GM19463 (cell line): ENCODE results near the gene DNMT3L.
"Not testable (repeated sequence)": the region's sequence is repeated elsewhere in the genome, so short reads cannot be mapped to it uniquely, and the experiment has no call there.

Experiments used
- ATAC-seq: cut with Tn5 transposase; IDR thresholded peaks from one replicate; pipeline ENCODE4 v1.9.1; 2021; ENCODE audit warnings: mild to moderate bottlenecking, moderate library complexity; ENCODE audit not compliant: unreplicated experiment

DNMT3L gene

GRCh38 chr21:44261675-44262295 is at the start of gene DNMT3L:
DNMT3L (minus strand) TSS chr21:44261897; CDS start chr21:44261259, 638 bp downstream.
- ATAC-seq, result no peak

GRCh38 chr21:44310628-44311507 is 49.2 kb upstream of the DNMT3L start:
- ATAC-seq, result no peak

DNA sequence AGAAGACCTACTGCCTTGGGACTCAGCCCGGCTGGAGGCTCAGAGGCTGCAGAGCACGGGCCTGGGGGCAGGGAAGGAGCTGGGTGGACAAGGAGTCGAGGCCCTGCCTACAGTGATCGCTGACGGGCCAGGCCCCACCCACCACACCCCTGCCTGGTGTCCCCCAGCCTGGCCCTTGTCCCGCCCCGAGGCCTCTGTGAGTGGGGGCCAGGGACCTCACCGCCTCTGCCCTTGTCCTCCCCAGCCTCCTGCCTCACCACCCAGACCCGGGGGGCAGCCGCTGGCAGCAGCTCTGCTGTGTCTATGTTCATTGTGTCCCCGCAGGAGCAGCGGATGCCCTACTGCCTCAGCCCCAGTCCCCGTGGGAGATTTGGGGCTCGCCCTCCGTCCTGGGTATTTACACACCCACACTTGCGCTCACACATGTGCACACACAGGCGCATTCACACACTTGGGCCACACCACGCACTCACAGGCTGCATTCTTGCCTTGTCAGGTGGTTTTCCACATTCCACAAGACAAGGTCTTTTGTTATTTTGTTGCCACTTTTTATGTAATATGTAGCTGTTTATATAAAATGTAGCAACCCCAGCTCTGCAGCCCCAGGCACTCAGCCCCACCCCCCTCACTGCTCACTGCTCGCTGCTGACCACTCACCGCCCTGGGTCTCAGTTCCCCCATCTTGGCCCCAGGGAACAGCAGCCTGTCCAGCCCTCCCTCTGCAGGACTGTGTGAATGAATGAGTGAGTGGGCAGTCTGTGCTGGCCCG is 45.4 kb upstream of the DNMT3L start:
- ATAC-seq, result no peak

- ATAC-seq, result no peak
Measured at GRCh38 chr21:44305691-44306090, 44.0 kb upstream of the DNMT3L start.

- ATAC-seq, result no peak
Measured at GRCh38 chr21:44304877-44305293, 43.2 kb upstream of the DNMT3L start.

DNA sequence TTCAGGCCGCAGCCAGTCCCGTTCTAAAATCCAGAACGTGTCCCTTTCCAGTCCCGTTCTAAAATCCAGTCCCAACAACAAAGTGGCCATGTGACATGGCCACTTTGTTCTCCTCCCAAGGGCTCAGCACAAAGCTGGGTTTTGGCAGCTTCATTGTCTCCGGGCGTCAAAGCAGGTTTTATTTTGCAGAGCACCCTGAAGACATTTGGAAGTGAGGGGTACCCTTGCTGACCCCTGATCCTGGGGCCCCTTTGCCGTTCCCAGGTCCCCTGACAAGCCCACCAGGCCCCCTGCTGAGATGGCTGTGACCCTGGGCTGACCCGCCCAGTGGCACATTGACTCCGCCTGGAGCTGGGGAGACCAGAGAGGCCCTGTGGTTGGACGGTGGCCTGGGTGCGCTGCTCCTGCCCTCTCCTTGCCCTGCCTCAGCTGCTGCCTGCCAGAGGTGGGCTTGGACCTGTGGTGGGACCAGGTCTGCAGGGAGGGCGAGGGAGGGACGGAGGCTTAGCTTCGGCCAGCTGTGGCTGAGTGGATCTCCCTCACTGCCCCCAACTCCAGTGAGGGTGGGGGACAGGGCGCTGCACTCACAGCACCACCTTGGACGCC is 42.4 kb upstream of the DNMT3L start:
- ATAC-seq, result no peak

- ATAC-seq, result no peak
Measured at GRCh38 chr21:44303490-44303981, 41.8 kb upstream of the DNMT3L start.

GRCh38 chr21:44302573-44303401 is 41.1 kb upstream of the DNMT3L start:
- ATAC-seq, result not testable (repeated sequence)

GRCh38 chr21:44301961-44302406 is 40.3 kb upstream of the DNMT3L start:
- no peak for ATAC-seq

DNA sequence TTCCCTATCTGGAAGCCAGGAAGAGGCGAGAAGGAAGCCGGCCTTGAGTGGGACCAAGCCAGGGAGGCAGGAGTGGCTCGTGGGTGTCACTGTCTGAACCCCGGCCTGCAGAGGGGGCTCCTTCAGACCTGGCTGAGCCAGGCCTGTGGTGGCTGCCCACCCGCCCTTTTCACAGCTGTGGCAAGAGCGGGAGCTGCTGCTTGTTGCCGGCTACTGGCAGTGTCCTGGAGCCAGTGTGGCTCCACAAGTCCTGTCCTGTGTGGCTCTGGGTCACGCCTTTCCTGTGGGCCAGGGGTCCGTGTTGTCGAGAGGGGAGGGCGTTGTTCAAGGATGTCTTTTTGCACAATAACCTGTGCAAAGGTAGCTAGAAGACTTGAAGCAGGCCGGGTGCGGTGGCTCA is 39.4 kb upstream of the DNMT3L start:
- ATAC-seq, result no peak

DNA sequence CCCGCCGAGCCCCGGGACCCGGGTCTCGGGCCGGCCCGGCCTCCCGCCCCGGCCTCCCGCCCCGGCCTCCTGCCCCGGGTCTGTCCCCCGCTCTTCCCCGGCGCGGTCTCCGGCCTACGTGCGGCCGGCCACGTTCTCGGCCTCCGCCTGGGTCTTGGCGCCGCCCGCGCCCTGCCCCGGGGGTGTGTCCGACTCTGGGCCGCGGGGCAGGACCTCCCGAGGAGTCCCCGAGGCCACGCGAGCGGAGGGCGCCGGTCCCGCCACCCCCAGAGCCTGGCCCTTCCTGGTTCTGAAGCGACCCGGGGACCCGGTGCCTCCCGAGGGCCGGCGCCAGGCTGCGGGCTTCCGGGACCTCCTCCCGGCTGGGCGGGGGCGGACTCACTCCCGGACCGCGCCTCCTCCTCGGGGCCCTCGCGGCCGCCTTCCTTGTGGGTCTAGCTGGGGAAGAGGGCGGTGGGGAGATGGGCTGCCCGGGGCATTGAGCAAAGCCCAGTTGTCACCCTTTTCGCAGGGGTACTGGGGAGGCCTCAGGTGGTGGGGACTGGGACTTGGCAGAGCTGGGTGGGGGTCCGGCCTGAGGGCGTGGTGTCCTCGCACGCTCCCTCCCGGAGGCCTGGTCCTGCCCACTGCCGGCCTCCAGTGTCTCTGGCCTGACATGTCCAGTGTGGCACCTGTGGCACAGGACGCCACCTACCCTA is 38.7 kb upstream of the DNMT3L start:
- ATAC-seq, result peak; percentile 41

DNA sequence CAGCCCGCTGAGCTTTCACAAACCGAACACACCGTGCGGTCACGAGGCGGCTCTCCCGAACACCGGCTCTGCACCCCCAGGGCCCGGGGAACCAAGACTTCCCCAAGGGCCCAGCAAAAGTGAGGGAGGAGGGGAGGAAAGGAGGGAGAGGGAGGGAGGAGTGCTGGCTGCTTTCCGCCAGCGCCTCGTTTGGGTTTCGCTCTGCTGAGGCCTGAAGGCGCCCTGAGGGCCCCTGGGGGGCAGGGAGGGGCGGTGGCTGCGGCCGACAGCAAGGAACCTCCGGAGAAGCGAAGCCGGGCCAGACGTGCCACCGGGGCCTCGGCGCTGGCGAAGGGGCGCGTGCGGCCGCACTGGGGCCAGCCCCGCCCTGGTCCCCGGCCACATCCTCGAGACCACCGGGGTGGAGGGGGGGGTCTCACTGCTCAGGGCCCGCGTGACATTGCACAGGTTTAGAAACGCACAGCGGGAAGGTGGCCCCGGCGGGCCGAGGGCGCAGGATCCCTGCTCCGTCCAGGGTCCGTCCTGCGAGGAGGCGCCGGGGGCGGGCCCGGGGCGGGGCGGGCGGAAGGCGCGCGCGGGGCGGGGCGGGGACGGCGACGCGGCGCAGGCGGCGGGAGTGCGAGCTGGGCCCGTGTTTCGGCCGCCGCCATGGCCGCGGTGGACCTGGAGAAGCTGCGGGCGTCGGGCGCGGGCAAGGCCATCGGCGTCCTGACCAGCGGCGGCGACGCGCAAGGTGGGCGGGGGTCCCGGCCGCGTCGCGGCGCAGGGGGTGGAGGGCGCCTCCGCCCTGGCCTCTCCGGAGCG is 38.0 kb upstream of the DNMT3L start, which contains the start of gene PFKL:
Gene PFKL, plus strand, starts transcription at position 596 of the 804 bp plus-strand sequence. Its CDS starts 53 bp downstream, at position 649.
- ATAC-seq, result peak; percentile 61

- ATAC-seq, result no peak
Measured at GRCh38 chr21:44299085-44299457, 37.4 kb upstream of the DNMT3L start.

DNA sequence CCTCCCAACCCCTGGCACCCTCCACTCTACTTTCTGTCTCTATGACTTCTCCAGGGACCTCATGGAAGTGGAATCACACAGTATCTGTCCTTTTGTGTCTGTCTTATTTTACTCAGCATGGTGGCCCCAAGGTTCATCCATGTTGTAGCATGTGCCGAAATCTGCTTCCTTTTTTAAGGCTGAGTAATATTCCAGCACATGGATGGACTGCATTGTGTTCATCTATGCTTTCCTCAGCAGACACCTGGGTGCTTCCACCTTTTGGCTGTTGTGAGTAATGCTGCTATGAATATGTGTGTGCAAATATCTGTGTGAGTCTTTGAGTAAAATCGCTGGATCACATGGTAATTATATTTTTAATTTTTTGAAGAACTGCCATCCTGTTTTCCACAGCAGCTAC is 36.6 kb upstream of the DNMT3L start:
- ATAC-seq, result no peak

- no peak for ATAC-seq
Measured at GRCh38 chr21:44297525-44298290, 36.0 kb upstream of the DNMT3L start.

DNA sequence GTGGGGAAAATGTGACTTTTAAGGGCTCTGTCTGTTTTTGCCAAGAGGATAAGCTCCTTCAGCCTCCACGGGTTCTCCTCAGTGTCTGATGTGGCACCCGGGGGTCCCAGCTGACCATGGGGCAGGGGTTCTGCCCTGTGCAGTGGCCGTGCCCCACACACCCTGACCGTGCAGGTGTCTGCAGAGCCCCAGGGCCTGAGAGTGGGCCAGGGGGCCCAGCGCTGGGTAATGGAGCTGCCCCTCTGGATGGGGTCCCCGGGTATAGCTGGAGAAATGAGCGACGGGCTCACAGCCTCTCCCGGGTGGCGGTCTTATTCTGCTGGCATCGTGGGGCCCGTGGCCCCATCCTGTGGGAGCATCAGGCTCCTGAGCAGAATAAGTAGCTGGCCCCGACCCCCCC is 35.2 kb upstream of the DNMT3L start:
- no peak for ATAC-seq

- no peak for ATAC-seq
Measured at GRCh38 chr21:44296103-44296519, 34.4 kb upstream of the DNMT3L start.

- ATAC-seq, result no peak
Measured at GRCh38 chr21:44295646-44296045, 33.9 kb upstream of the DNMT3L start.
